Psoas muscle (tissue), 8 donors: ENCODE measurements around the gene FBF1. TPM values are rescaled to one million over a fixed set of nuclear protein-coding genes. Genes with fewer than 3 reads are reported as not detected.
A peak's percentile ranks its signal among the peaks of the same experiment; 100 is the strongest.

ENCODE experiments used
- ATAC-seq, 4 donors: fragments of 200-7000 bp; cut with Tn5 transposase; one replicate each; pipeline ENCODE4 v1.9.1; 2020; ENCODE audit warnings: moderate library complexity in 3 of 4, mild to moderate bottlenecking in 2 of 4
- DNase-seq, 2 donors: peaks; one replicate each; pipeline ENCODE4 v3.0.0-alpha.2; 2020
- H3K27ac ChIP-seq: fragments of 200-600 bp; one replicate; pipeline ENCODE4 v1.8.0; 2022
- H3K27me3 ChIP-seq, 3 donors: fragments of 200-600 bp in 1 of 3; one replicate each; pipeline versions ENCODE4 v1.6.1 to v1.8.0; 2013 to 2022; ENCODE audit warnings: low read length in 2 of 3, mild to moderate bottlenecking in 2 of 3, moderate library complexity in 1 of 3; ENCODE audit not compliant: insufficient read depth in 3 of 3
- H3K36me3 ChIP-seq, 2 donors: fragments of 200-600 bp in 1 of 2; one replicate each; pipeline versions ENCODE4 v1.6.1 to v1.8.0; 2013 to 2022; ENCODE audit warnings: low read depth in 1 of 2, mild to moderate bottlenecking in 1 of 2, moderate library complexity in 1 of 2; ENCODE audit not compliant: insufficient read depth in 1 of 2
- H3K4me1 ChIP-seq: fragments of 200-600 bp; one replicate; pipeline ENCODE4 v1.8.0; 2022
- H3K4me3 ChIP-seq: fragments of 200-600 bp; one replicate; pipeline ENCODE4 v1.8.0; 2022; ENCODE audit warnings: mild to moderate bottlenecking
- H3K9me3 ChIP-seq: fragments of 200-600 bp; one replicate; pipeline ENCODE4 v1.8.0; 2022
- CTCF ChIP-seq: fragments of 200-600 bp; IDR thresholded peaks from one replicate; pipeline ENCODE4 v1.8.0; 2022; ENCODE audit warnings: antibody characterized with exemption
- WGBS, 3 donors: extraction: QIAGEN DNeasy Blood & Tissue Kit; methylation state at CpG; one replicate each; pipeline versions ENCODE4 v1.1.6 to v1.1.7; 2013; 5-methylcytosine and 5-hydroxymethylcytosine counted together
- intact Hi-C, 2 donors: fragments of 100-400 bp; cut with DNase I; formaldehyde crosslinking; loops; one replicate each; pipeline versions ENCODE4 v1.11.0 to v1.14.2; 2022
- long read RNA-seq, 2 donors: library from polyadenylated mRNA; unstranded; transcript quantifications; one replicate each; pipeline ENCODE4 v2.0.0, GENCODE V29; 2021
- polyA plus RNA-seq, 3 donors: library from polyadenylated mRNA; stranded (reverse); fragments of 200-250 nt; gene quantifications; one replicate each; pipeline ENCODE4 v1.2.3, GENCODE V29; 2013
- total RNA-seq, 4 donors: library from RNA; stranded (reverse); fragmentation: NEBNext Ultra II Directional in 2 of 4; extraction: Animal tissue kit (Norgen Biotek cat#: 25700) in 2 of 4; gene quantifications; one replicate each; pipeline versions ENCODE4 v1.2.1 to v1.2.4, GENCODE V29; 2021 to 2023
- donor health status: healthy with polysubstance abuse.
- donor health status: DM: no; HTN: no; CAD: no; lungs with moderate emphysema.
- donor health status: Bipolar disorder and iron deficiency.
- donor health status: healthy.
- donor health status: DM: yes; HTN: yes; CAD: no.
- donor health status: DM: no; HTN: no; CAD: no.
- donor health status: DM: no; HTN: no; CAD: no.
- donor health status: DM: yes; HTN: yes; CAD: no.

FBF1 gene, protein sequence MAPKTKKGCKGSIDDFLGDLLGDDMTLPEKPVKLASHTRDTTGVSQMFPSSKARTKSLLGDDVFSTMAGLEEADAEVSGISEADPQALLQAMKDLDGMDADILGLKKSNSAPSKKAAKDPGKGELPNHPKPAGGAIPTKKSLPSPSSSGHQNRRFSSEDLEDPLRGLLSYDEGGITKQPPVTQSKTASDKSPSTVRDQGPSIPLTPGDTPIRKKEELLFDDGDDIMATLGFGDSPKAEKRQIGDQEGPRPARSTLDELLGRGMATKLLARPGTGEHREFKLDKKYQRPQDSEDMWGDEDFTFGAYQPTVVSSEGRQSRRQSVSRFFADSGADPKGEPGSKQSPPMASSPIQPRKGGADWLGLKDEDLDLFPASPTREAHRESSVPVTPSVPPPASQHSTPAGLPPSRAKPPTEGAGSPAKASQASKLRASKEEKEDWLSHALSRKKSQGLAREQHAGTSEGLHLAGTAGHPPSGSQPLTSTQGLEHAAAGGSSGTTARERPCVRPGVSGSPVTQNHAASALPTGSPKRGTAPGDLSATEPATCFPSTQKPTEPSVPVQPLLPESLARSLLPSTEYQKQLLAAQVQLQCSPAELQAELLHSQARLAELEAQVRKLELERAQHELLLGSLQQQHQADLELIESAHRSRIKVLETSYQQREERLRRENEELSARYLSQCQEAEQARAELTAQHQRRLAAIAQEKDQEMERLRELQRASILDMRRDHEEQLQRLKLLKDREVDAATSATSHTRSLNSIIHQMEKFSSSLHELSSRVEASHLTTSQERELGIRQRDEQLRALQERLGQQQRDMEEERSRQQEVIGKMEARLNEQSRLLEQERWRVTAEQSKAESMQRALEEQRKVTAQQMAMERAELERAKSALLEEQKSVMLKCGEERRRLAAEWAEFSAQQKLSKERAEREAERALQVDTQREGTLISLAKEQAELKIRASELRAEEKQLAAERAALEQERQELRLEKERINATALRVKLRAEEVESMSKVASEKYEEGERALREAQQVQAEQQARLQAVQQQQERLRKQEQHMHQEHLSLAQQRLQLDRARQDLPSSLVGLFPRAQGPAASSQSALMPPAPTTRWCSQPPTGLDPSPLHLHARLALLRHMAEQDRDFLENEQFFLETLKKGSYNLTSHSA
- total RNA-seq (1 to 10 TPM; 1.8 to 5.9 (median 3.7) TPM), polyA plus RNA-seq (10 to 100 TPM in 1 of 3 donors, 1 to 10 TPM in 2; 1.8 to 10.4 (median 3.1) TPM)
- long read RNA-seq, donor 1, partial matches to known transcripts, result 2 of 4 reads
- long read RNA-seq, donor 1, other reads (novel, unspliced or antisense), result 2 of 4 reads
- long read RNA-seq, donor 2, partial matches to known transcripts, result 4 of 7 reads
- long read RNA-seq, donor 2, other reads (novel, unspliced or antisense), result 3 of 7 reads

DNA sequence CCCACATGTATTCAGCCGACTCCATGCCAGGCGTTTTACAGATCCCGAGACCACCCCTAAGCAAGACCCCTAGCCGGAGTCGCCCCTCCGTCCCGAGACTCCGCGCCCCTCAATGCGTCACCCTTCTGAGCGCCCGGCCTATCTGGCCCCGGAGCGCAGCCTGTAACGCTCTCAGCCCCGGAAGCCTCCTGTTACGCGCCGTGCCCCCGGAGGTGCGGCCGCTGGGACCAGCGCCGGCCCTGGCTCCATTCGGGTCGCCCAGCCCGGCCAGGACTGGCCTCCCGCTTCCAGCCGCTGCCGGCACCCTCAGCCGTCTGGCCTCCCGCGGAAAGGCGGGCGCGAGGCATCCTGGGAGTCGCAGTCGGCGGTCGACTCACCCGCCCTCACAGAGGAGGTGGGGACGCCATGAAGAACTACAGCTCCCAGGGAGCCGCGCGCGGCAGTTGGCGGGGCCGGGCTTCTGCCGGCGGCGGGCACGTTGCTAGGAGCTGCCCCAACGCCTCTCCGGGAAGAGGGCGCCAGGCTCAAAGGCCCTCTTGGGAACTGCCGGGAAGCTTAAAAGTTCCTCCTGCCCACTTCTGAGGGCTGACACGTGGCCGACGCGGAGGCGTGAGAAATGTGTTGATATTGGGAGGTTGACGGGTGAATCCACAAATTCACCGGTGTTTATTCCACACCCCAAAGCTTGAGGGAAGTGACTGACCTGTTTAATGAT lies at the start of gene FBF1:
TSS of gene FBF1 (minus strand) at position 316 of the 715 bp plus-strand sequence. CDS start 2,893 bp downstream, outside the sequence.
- peak; percentile 97 to 99 (median 98) for ATAC-seq
- H3K27ac ChIP-seq, result peak within 1 kb of the TSS; percentile 63
- peak within 1 kb of the TSS; percentile 79 for H3K4me3 ChIP-seq
- intact Hi-C loops, result loop anchor here (2.0 to 5.0 kb wide), 2 partner anchors 36 to 40 kb away; partner anchors contain the start of genes ACOX1 (in 1 of the 2) and TEN1 (in 1 of the 2)
- H3K4me1 ChIP-seq, result peaks cover 5% of the 10 kb centered on the region
- peak; percentile 95 to 98 for DNase-seq
- no peaks in the 10 kb centered on the region for H3K9me3 ChIP-seq
- H3K27me3 ChIP-seq, result no peaks in the 10 kb centered on the region
- WGBS, 3 donors, result 0 to 1% (median 0%) methylated on average over 54 to 63 of the region's 63 CpGs
- peaks cover 0 to 22% of the 10 kb centered on the region in 2 donors for H3K36me3 ChIP-seq
- TF ChIP-seq CTCF, result no peak

GRCh38 chr17:75987041-75987440 lies 46.2 kb upstream of the FBF1 start:
- ATAC-seq (no peak), DNase-seq (no peak)
- intact Hi-C loops, result no loop called here
- H3K27me3 ChIP-seq, result no peaks in the 10 kb centered on the region
- no peaks in the 10 kb centered on the region for H3K9me3 ChIP-seq
- no peak overlapping the region for H3K4me3 ChIP-seq
- H3K27ac ChIP-seq, result no peak overlapping the region
- no peaks in the 10 kb centered on the region for H3K4me1 ChIP-seq
- 77 to 78% (median 77%) methylated on average over 4 of the region's 4 CpGs for WGBS, 3 donors
- TF ChIP-seq CTCF, result no peak
- H3K36me3 ChIP-seq, result peaks cover 0 to 6% of the 10 kb centered on the region in 2 donors

DNA sequence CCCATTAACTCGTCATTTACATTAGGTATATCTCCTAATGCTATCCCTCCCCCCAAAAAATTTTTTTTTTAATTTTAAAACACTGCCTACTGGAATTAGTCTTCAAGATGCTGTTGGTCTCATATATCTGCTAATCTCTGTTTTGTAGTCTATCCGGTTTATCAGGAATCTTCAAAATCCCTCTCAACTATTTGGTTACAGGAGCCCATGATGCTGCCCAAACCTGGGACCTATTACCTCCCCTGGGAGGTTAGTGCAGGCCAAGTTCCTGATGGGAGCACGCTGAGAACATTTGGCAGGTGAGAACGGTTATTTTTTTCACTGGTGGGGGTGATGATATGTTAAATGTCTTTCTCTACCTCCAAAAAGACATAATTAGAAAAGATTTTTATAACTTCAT lies 45.1 kb upstream of the FBF1 start:
- Histone ChIP-seq H3K27me3 (no peaks in the 10 kb centered on the region), H3K36me3 (no peaks in the 10 kb centered on the region), H3K9me3 (no peaks in the 10 kb centered on the region), H3K4me1 (no peaks in the 10 kb centered on the region), H3K27ac (no peak overlapping the region), H3K4me3 (no peak overlapping the region)
- ATAC-seq (no peak), DNase-seq (no peak)
- intact Hi-C loops, result no loop called here
- no peak for TF ChIP-seq CTCF
- 87 to 93% (median 90%) methylated on average over 4 of the region's 4 CpGs for WGBS, 3 donors
